ENCODE results near the gene ALK.

Gene ALK

GRCh38 chr2:29561181-29561580 lies 360.2 kb downstream of the ALK start:
- TF ChIP-seq MAX (IDR thresholded peaks at IDR 0.05): no peak
- no peak for TF ChIP-seq ZBTB7A (IDR thresholded peaks at IDR 0.05; ENCODE audit: low read depth)
- no peak for TF ChIP-seq NFIC (IDR thresholded peaks at IDR 0.05)
- no peak for TF ChIP-seq RAD21 (IDR thresholded peaks at IDR 0.05; ENCODE audit: low read depth)

- TF ChIP-seq EP300 (IDR thresholded peaks at IDR 0.05; ENCODE audit: borderline replicate concordance) (no peak), NFIC (IDR thresholded peaks at IDR 0.05) (no peak), TEAD4 (IDR thresholded peaks at IDR 0.05) (no peak), MAX (IDR thresholded peaks at IDR 0.05) (no peak), FOXM1 (IDR thresholded peaks at IDR 0.05; ENCODE audit: borderline replicate concordance, low read depth) (no peak), RAD21 (IDR thresholded peaks at IDR 0.05; ENCODE audit: low read depth) (no peak), TCF12 (IDR thresholded peaks at IDR 0.05; ENCODE audit: low read depth) (no peak)
These were observed 360.8 kb downstream of the ALK start for GRCh38 chr2:29560566-29560965.

- TF ChIP-seq YY1 (IDR thresholded peaks at IDR 0.05; ENCODE audit: low read depth): no peak
- no peak for TF ChIP-seq NFIC (IDR thresholded peaks at IDR 0.05)
- no peak for TF ChIP-seq REST (IDR thresholded peaks at IDR 0.05; ENCODE audit: low read depth)
- TF ChIP-seq CREB1 (IDR thresholded peaks at IDR 0.05; ENCODE audit: low read depth): no peak
- no peak for TF ChIP-seq TCF12 (IDR thresholded peaks at IDR 0.05; ENCODE audit: low read depth)
- no peak for TF ChIP-seq RAD21 (IDR thresholded peaks at IDR 0.05; ENCODE audit: low read depth)
- no peak for TF ChIP-seq FOXM1 (IDR thresholded peaks at IDR 0.05; ENCODE audit: borderline replicate concordance, low read depth)
- no peak for TF ChIP-seq EP300 (IDR thresholded peaks at IDR 0.05; ENCODE audit: borderline replicate concordance)
- no peak for TF ChIP-seq CEBPB (IDR thresholded peaks at IDR 0.05)
- no peak for TF ChIP-seq ZBTB7A (IDR thresholded peaks at IDR 0.05; ENCODE audit: low read depth)
- TF ChIP-seq EGR1 (IDR thresholded peaks at IDR 0.05): no peak
- TF ChIP-seq TAF1 (IDR thresholded peaks at IDR 0.05; ENCODE audit: low read depth): no peak
- TF ChIP-seq TEAD4 (IDR thresholded peaks at IDR 0.05): no peak
- no peak for TF ChIP-seq USF1 (IDR thresholded peaks at IDR 0.05)
- TF ChIP-seq MAX (IDR thresholded peaks at IDR 0.05): no peak
These were observed 361.4 kb downstream of the ALK start for GRCh38 chr2:29560030-29560429.

- TF ChIP-seq TCF12 (IDR thresholded peaks at IDR 0.05; ENCODE audit: low read depth) (no peak), EP300 (IDR thresholded peaks at IDR 0.05; ENCODE audit: borderline replicate concordance) (no peak), MAX (IDR thresholded peaks at IDR 0.05) (no peak), FOXM1 (IDR thresholded peaks at IDR 0.05; ENCODE audit: borderline replicate concordance, low read depth) (no peak), YY1 (IDR thresholded peaks at IDR 0.05; ENCODE audit: low read depth) (no peak), REST (IDR thresholded peaks at IDR 0.05; ENCODE audit: low read depth) (no peak), USF1 (IDR thresholded peaks at IDR 0.05) (no peak), EGR1 (IDR thresholded peaks at IDR 0.05) (no peak), NFIC (IDR thresholded peaks at IDR 0.05) (no peak), CEBPB (IDR thresholded peaks at IDR 0.05) (no peak), CREB1 (IDR thresholded peaks at IDR 0.05; ENCODE audit: low read depth) (no peak), RAD21 (IDR thresholded peaks at IDR 0.05; ENCODE audit: low read depth) (no peak), TAF1 (IDR thresholded peaks at IDR 0.05; ENCODE audit: low read depth) (no peak), ZBTB7A (IDR thresholded peaks at IDR 0.05; ENCODE audit: low read depth) (no peak), TEAD4 (IDR thresholded peaks at IDR 0.05) (no peak)
These were observed 361.8 kb downstream of the ALK start for GRCh38 chr2:29559578-29559977.

GRCh38 chr2:29558097-29558496 lies 363.3 kb downstream of the ALK start:
- no peak for TF ChIP-seq TCF12 (IDR thresholded peaks at IDR 0.05; ENCODE audit: low read depth)
- no peak for TF ChIP-seq TAF1 (IDR thresholded peaks at IDR 0.05; ENCODE audit: low read depth)

GRCh38 chr2:29557268-29557667 lies 364.1 kb downstream of the ALK start:
- TF ChIP-seq TCF12 (IDR thresholded peaks at IDR 0.05; ENCODE audit: low read depth) (no peak), NFIC (IDR thresholded peaks at IDR 0.05) (no peak), YY1 (IDR thresholded peaks at IDR 0.05; ENCODE audit: low read depth) (no peak), CREB1 (IDR thresholded peaks at IDR 0.05; ENCODE audit: low read depth) (no peak), ZBTB7A (IDR thresholded peaks at IDR 0.05; ENCODE audit: low read depth) (no peak), EGR1 (IDR thresholded peaks at IDR 0.05) (no peak), TAF1 (IDR thresholded peaks at IDR 0.05; ENCODE audit: low read depth) (no peak), TEAD4 (IDR thresholded peaks at IDR 0.05) (no peak), USF1 (IDR thresholded peaks at IDR 0.05) (no peak)

Data from Ishikawa (cell line).